IPS DF 4.7 (cell line): ENCODE measurements around the gene USP40.

ENCODE experiments used
- DNase-seq: peaks from one replicate; pipeline ENCODE4 v3.0.0-alpha.2; 2013; ENCODE audit warnings: low spot score; ENCODE audit errors: extremely low read depth

Gene USP40

DNA sequence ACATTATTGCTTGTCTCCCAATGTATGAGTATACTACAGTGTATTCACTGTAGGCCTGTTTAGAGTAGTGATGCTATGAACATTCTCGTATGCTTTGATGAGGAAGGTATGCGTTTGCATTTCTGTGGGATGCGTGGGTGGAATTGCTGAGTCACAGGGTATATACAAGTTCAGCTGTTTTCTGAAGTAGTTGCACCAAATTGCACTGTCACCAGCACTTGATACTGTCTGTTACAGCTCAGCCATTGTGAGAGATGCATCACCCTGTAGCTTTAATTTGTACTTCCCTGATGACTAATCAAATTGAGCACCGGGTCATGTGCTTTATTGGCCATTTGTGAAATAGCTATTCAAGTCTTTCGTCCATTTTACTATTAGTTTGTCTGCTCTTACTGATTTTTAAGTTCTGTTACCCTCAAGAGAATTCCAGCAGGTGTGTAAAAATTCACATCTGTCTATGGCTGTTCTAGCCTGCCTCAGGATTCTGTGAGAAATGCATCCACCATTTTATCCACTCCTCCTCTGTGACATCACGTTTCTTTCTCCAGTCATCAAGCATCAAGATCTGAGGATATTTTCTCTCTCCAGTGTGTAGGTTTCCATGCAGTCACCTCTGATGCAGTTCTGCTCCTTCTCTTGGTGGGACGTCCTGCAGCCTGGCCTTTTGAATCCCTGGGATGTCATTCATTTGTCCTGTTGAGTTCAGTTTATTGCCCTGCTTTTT lies 139.8 kb downstream of the USP40 start:
- no peak for DNase-seq
